KG1 (cell line): ENCODE data around the gene CNTN4.

Experiments used
- DNase-seq: peaks from one replicate; lab custom pipeline; 2025; lab: John Stamatoyannopoulos, UW

Gene CNTN4

DNA sequence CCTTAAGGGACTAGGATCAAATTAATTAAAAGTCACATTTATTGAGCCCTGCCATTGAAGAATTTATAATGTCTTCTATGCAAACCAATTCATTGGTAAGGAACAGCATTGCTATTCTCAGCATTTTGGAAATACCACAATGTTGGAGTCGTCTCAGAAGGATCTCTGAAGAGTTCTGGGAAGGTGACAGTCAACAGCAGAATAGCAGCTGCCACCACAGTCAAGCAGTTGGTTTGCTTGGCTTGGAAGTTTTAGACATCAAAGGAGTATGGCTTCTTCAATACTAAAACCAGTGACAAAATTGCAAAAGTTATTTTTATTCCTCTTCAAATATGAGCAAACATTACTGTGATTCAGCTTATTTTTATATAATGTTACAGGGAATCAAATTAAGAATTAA is 167.9 kb downstream of the CNTN4 start:
- DNase-seq, result no peak

DNA sequence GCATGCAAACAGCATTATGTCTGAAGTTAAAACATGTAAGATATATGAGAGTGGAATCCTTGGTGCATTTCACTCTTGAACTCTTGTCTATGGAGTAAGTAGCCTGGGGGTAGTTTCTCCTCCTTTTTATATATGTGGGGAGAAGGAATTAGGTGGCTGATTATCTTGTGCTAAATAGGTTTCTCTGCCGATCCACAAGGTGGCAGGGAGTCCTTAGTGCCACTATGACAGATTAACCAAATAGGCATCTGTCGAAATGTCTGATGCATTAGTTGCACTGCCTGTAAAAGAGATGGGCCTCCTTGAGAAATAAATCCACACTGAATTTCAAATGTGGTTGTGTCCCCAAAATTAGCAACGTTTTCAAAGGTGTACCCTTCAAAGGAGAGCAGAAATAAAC is 170.1 kb downstream of the CNTN4 start:
- DNase-seq, result no peak

DNA sequence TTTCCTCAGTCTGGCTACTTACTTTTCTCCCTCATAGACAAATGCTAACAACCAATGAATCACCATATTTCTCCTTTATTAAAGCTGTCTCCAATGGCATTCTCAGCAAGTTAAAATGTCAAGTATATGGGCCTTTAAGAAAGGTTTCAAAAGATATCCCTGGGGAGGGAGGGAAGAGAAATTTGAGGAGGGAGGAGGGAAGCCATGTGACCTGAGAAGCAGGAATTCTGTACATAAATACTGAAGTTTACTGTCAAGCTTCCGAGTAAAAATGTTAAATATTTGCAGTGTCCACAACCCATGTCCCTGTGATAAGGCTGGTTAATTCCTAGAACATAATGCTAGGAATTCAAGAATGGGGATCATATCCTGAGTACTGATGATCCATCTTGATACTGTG is 175.9 kb downstream of the CNTN4 start:
- no peak for DNase-seq

DNA sequence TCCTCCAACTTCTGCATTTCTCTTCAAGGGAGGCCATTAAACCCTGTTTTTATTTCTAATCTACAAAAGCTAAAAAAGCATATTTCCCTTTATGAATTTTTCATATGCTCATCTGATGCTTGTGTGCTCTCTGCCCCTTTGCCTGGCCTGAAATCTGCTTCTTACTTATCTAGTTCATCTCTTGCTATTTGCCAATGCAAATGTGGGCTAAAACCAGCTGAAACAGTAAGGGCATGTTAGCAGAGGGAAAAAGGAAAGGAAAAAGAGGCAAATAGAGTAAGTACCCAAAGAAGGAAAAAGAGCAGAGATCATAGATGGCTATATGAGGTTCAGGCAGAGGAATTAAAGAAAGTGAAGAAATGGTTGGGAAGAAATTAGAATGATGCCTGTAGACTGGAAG is 185.2 kb downstream of the CNTN4 start:
- DNase-seq, result no peak

DNA sequence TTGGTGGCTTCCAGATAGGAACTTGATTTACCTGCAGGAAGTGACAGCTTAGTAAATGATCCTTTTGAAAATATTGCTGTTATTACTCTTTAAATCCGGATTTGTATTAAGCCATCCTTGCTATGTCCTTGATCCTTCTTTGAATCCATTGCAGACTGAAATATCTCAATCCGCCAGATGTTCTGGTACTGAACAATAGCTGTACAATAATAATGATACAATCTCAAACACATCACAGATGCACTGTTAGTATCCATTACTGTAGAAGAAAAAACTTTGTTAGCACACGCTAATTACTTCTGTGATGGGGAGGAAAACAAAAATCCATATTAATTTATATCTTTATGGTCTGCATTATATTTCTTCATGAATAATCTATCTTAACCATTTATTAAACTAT is 202.3 kb downstream of the CNTN4 start:
- DNase-seq, result no peak

DNA sequence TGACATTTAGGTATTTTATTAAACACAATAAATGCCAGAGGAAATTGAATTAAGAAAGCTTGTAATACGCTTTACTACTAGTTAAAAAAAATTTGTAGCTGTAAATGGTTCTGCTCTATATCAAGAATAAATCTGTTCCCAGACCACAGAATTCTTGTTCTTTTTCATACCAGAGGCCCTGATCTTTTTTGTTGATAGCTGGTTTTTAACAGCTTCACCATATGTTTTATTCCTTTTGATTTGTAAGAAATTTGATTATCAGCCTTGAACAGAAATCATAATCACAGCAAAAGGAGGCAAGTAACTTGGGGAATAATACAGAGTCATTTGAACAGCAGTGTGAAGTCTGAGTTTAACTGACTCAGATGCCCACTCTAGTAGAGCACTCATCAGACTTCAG is 202.7 kb downstream of the CNTN4 start:
- DNase-seq, result no peak

DNA sequence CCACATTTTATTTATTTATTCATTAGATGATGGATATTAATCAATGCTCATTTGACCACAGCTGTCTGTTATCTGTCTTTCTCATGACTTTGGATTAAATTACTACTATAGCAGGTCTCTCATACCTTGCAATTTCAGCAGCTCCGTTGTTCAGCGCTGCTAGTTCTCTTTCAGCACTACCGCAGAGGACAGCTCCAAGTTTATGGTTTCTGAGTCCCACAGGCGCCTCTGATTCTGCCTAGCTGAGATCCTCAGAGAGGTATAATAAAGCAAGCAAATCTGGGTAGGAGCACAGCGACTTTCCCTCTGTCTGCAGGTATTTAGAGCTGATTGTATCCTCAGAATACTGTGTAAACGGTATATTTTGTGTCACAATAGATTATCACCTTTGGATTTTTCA is 204.9 kb downstream of the CNTN4 start:
- DNase-seq, result peak; percentile 18

DNA sequence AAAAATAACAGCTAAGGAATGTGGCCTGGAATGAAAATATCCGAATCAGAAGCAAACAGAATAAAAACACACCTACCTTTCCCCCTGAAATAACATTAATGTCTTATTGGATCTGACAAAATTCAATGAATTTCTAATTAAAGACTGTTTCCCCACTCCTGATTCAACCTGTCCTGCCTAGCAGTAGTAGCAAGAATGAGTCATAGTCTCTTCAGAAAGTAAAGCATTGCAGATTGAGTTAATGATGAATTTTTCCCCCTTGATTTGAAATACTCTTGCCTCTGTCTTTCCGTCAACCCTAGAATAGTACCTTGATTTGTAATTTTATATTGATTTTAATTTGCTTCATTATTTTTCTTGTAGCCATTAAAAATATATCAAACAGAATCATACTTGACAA is 212.4 kb downstream of the CNTN4 start:
- no peak for DNase-seq

DNA sequence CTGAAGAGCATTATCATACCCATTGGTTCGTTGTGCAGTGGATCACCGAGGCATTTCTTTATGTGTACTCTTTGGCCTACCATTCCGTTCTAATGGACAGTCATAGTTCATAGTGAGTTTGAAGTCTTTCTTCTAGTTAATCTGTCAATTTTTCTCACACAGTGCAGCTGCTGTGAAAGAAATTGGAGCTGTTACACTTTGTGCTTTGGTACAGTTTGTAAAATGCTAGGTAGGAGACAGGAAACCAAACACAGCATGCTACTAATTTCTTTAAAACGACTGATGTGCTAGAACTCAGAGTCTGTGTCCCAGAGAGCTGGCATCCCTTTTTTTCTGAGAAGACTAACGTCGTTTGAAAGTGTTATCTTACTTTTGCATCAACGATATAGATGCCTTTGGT is 218.9 kb downstream of the CNTN4 start:
- DNase-seq, result no peak

DNA sequence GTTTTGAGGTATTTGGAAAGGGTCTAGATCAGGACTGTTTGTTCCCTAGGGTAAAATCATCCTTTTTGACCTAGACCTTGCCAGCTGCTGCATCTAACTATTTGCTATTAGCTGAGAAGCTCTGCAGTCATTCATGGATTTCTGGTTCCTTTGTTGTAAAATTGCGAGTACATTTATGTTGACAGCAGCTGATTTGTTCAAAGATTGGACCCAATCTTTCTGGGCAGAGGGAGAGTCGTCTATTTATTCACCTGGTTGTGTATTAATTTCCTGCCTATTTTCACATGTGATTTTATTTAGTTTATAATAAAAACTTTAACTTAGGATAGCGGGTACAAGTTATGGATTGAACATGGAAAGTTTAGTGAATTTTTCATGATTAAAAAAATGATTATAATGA is 236.3 kb downstream of the CNTN4 start:
- no peak for DNase-seq

DNA sequence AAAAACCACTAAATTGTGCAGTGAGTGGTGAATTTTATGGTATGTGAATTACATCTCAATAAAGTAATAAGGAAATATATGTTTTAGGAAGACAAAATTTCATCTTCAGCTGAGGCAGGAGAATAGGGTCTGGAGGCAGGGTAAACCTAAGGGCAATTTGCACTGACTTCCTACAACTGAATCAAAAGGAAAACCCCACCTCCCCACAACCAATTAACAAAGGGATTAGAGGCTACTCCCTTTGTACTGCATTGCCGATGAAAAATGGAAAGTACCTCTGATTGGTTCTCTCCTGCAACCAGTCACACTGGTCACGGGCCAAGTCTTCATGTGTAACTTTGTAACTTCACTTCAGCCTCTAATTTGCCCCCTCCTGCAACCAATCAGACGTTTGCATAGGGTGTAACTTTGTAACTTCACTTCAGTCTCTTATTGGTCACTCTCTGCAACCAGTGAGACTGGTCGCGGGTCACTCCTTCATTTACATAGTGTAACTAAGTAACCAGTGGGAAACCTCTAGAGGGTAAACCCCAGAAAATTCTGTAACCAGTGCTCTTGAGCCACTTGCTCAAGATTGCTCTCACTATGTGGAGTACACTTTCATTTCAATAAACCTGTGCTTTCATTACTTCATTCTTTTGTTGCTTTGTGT is 244.5 kb downstream of the CNTN4 start:
- DNase-seq, result no peak

DNA sequence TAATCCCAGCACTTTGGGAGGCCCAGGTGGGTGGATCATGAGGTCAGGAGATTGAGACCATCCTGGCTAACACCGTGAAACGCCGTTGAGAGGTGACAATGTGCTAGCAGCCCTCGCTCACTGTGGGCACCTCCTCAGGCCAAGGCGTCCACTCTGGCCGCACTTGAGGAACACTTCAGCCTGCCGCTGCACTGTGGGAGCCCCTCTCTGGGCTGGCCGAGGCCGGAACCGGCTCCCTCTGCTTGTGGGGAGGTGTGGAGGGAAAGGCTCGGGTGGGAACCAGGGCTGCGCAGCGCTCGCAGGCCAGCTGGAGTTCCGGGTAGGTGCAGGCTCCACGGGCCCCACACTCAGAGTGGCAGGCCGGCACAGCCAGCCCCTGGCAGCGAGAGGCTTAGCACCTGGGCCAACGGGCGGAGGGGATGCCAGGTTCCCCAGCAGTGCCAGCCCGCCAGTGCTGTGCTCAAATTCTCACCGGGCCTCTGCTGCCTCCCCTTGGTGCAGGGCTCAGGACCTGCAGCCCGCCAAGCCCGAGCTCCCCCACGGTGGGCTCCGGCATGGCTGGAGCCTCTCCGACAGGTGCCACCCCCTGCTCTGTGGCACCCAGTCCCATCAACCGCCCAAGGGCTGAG is 253.6 kb downstream of the CNTN4 start:
- DNase-seq, result no peak

DNA sequence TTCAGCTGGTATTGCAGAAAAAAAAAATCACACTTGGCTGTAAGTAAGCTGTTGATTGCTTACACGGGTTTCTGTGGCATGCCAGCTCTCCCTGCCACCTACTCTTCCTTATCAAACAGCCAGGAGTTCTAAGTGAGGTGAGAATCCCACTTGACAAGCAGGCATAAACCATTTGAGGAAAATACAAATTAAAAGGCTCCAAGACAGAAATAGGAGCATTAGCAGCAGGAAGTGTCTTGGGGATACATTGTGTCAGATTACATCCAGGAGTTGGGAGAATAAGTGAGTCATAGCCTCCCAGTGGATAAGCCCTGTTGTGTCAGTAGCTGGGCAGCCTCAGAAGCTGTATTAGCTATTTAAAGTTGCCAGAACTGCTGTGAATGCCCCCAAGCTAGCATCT is 256.0 kb downstream of the CNTN4 start:
- DNase-seq, result no peak

DNA sequence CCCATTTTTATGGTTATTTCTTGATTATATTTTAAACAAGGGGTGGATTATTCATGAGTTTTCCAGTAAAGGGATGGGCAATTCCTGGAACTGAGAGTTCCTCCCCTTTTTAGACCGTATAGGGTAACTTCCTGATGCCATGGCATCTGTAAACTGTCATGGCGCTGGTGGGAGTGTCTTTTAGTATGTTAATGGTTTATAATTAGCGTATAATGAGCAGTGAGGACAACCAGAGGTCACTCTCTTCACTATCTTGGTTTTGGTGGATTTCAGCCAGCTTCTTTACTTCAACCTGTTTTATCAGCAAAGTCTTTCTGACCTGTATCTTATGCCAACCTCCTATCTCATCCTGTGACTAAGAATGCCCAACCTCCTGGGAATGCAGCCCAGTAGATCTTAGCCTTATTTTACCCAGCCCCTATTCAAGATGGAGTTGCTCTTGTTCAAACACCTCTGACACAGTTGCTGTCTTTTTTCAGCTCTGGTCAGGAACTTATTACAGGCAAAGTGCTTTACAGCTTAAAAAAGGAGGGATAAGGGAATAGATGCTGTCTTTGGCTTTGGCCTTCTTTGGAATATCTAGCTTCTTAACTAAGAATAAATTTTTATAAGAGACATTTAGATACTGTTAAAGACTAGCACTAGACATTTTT is 257.8 kb downstream of the CNTN4 start:
- no peak for DNase-seq

DNA sequence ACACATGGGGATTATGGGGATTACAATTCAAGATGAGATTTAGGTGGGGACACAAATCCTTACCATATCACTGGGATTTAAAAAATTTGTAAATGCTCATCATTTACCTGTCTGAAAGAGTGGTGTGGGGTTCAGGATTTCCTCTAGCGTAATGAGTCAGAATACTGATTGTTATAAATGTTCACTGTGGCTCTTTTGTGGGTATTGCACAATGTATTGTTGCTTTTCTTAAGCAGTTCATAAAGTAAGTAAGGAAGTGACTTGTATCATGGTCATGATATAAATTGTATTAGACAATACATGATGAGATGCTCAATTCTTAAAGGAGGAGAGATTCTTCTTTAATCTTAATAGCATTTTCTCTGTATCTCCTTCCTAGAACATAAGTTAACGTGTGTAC is 262.1 kb downstream of the CNTN4 start:
- DNase-seq, result no peak

DNA sequence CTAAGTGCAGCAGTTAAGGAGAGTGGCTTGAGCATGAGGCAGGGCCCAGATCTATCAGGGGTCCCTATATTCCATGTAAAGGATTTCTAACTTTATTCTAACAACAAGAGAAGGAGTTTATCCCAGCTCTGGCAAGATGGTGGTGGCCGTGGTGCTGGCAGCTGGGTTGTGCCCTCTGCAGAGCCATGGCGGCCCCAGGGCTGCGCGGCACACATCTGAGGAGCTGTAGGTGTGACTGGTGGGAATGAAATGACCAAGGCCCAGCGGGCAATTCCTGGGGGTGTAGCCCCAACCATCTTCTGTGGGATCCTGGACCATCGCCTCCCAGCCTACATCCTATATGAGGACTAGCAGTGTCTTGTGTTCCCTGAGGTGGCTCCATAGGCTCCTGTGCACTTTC is 263.5 kb downstream of the CNTN4 start:
- no peak for DNase-seq

DNA sequence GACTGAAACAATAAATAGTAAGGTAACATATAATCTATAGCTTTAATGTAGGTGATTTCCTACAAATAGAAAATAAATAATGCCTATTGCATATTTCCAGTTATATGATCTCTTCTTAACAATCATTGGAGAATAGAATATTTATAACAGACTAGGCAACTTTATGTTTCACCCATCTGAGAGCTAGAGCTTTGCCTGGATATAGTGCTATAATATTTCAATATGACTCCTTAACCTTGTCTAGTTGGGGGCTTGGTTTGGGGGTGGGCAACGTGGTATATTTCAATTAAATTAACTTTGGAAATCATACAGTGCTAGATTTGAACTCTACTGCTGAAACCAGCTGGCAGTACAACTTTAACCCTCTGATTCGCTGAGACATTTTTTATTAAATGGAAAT is 265.2 kb downstream of the CNTN4 start:
- DNase-seq, result no peak

DNA sequence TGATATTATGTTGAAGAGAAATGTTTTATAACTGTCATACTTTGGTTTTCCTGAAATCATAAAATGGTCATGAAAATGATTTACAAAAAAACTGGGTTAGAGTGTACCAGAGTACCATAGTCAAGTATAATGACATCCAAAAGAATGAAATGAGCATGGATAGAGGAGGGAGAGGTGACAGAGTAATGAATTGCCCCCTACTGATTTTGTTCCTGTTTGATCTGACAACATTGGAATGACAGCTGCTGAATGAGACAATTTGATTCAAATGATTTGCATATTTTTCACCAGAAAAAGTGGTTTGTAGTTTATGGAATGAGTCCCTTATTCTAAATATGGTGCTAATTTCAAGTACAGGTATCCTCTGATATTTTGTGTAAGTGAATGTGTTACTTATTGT is 271.7 kb downstream of the CNTN4 start:
- DNase-seq, result no peak

DNA sequence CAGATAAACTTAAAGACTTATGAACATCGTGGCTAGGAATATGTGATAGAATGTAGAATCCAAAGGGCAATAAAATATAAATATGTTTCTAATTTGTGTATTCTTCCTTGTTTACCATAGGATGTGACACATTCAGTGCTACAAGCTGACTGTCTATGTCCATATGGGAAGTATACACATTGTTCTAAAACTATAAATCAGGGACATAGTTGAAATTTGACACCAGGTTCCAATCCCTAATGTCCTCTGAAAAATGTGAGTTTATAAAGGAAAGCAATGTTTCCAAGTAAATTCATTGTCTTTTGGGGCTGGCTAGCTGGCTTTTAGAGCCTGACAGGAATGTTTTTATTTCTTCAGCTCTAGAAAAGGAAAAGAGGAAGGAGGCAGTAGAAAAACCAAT is 273.6 kb downstream of the CNTN4 start:
- DNase-seq, result no peak

DNA sequence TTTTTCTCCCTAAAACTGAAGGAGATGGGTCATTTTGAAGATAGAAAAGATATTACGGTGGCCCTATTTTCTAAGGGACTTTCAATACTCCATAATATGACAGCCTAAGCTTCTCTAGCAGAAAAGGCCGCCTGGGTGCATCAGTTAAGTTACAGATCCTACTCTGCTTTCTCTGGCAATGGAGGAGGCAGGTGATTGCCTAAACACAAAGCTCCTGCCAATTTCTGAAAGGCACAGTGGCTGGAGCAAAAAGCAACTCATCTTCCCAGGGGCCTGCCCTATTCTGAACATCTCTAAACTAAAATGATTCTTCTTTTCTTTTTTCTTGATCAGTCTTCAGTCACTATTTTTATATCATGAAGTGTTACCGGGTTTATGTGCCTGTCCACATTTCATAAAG is 276.7 kb downstream of the CNTN4 start:
- no peak for DNase-seq

DNA sequence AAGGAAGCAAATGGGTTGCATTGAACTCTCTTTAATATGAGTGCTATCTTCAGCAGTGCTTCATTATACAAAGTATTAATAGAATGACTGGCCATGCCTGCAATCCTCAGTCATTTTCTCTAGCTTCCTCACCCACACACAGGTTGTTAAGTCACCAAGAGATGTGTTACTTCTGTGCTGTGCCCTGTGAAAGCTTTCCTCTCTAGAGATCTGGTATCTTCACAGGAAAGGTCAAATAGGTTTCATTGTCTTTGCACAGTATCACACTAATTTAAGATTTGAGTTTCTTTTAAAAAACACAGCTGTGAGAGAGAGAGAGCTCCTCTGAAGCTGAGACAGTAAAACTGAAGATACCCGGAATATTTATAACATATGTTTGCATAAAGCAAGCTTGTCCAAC is 278.6 kb downstream of the CNTN4 start:
- no peak for DNase-seq

DNA sequence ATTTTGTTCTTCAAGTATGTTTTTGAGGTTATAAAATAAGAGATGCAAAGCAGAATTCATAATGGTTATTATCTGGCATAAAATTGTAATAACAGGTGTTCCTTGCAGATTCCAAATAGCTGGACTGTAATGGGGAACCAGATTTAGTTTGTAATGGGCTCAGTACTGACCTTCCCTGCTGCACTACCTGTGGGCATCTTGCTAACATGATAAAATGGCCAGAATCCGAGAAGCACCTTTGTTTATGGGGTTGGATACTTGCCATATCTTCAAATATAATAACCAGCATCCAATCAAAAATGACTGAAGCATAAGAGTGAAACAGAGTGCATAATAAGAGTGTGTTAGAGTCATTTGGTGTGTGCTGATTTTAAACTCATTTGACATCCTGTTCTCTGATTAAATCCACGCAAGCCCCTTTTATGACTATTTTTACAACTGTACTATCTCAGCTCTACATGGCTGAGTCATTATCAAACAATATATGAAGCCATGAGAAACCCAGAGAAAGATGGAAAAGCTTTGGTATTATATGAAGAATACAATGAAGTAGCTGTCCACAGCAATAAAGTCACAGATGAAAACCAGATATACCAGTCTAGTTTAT is 292.4 kb downstream of the CNTN4 start:
- no peak for DNase-seq

DNA sequence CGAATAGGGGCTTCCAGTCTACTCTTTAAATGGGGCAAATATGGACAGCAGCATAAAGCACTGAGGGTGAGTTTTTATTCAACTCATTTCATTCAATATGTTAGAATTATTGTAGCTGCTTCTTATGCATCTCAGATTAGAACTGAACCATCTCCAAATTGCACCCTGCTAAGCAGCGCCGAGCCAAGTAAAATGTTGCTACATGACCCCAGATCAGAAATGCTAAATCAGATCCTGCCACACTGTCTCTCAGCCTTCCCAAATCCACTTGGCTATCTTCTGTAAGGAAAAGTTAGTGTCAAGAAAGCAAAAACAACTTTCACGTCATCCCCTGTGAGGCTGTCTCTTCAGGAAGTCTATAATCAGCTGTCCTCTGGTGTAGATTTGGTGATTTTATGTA is 293.2 kb downstream of the CNTN4 start:
- DNase-seq, result no peak
